Activated CD4-positive, alpha-beta T cell treated with anti-CD3 and anti-CD28 coated beads for 36 hours (primary cell): ENCODE results near the gene ZC3H18. TPM values are rescaled to one million over a fixed set of nuclear protein-coding genes. Genes with fewer than 3 reads are reported as not detected.

Experiments
- ATAC-seq: fragments of 200-7000 bp; cut with Tn5 transposase; one replicate; pipeline ENCODE4 v1.10.0; 2021; ENCODE audit warnings: mild to moderate bottlenecking, moderate library complexity
- CTCF ChIA-PET: fragments of 350-600 bp; sonication (Branson Sonifier 250); formaldehyde crosslinking; loops from one replicate; lab custom pipeline; 2021; ENCODE audit warnings: antibody characterized with exemption; lab: Charles Lee
- POLR2A ChIA-PET: fragments of 350-600 bp; sonication (Branson Sonifier 250); formaldehyde crosslinking; loops from one replicate; lab custom pipeline; 2021; ENCODE audit warnings: antibody characterized with exemption, inconsistent platforms; lab: Charles Lee
- DNase-seq: peaks from one replicate; pipeline ENCODE4 v3.0.0-alpha.2; 2020
- H3K27ac Mint-ChIP-seq: one replicate; pipeline ENCODE4 v1.8.0; 2021; ENCODE audit warnings: mixed read lengths
- H3K27me3 Mint-ChIP-seq: one replicate; pipeline ENCODE4 v1.8.0; 2021; ENCODE audit warnings: mixed read lengths
- H3K36me3 Mint-ChIP-seq: one replicate; pipeline ENCODE4 v1.8.0; 2021; ENCODE audit warnings: low read depth, mixed read lengths
- H3K4me1 Mint-ChIP-seq: one replicate; pipeline ENCODE4 v1.8.0; 2021; ENCODE audit warnings: mixed read lengths
- H3K4me3 Mint-ChIP-seq: one replicate; pipeline ENCODE4 v1.8.0; 2021; ENCODE audit warnings: mild to moderate bottlenecking, moderate library complexity, mixed read lengths
- H3K9me3 Mint-ChIP-seq: one replicate; pipeline ENCODE4 v1.8.0; 2021; ENCODE audit warnings: low read depth, mixed read lengths
- intact Hi-C, 2 experiments: fragments of 100-400 bp; cut with DNase I in 1 of 2; cut with micrococcal nuclease in 1 of 2; formaldehyde crosslinking; loops; one replicate each; pipeline versions ENCODE4 v1.14.2 to v1.15.1; 2022 to 2024; cut with DNase I, micrococcal nuclease
- total RNA-seq, 2 experiments: library from RNA; stranded (reverse); gene quantifications; one replicate each; pipeline ENCODE4 v1.2.3, GENCODE V29; 2021

The ZC3H18 gene
- total RNA-seq, 2 experiments from 2014 or later: 70.0 to 76.4 TPM

GRCh38 chr16:88585927-88586581, 15.9 kb downstream of the ZC3H18 start:
- Mint-ChIP-seq H3K4me3 (no peak overlapping the region), H3K4me1 (peaks cover 46% of the 10 kb centered on the region), H3K27ac (peak overlapping the region; percentile 45), H3K27me3 (no peaks in the 10 kb centered on the region), H3K9me3 (no peaks in the 10 kb centered on the region), H3K36me3 (peaks cover 52% of the 10 kb centered on the region)
- intact Hi-C loops: no loop called here
- ChIA-PET POLR2A (no interaction called here), CTCF (interaction anchor here (1.0 to 1.2 kb wide), 2 partner anchors 25 to 99 kb away, joined by 3 read pairs; no protein-coding TSS in a partner anchor)
- ATAC-seq: no peak
- no peak for DNase-seq

DNA sequence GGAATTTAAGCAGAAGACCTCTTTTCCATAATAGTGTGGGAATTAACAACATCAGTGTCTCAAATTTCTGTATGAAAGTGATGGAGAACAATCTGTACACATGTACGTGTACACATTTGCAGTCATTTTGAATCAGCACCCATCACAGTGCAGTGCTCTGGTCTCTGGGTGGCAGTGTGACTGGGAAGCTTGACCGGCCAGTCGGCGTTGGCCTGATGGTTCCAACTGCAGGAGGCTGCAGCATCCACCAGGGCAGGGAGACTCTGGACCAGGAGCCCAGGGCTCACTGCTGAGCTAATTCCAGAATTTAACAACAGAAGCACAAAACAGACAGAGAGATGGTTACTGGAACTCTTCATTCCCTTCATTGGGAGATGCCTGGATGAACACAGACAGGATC, 17.9 kb downstream of the ZC3H18 start:
- ATAC-seq (no peak), DNase-seq (no peak)
- peak overlapping the region; percentile 82 for H3K27ac Mint-ChIP-seq
- no peaks in the 10 kb centered on the region for H3K27me3 Mint-ChIP-seq
- H3K9me3 Mint-ChIP-seq: no peaks in the 10 kb centered on the region
- intact Hi-C loops: no loop called here
- H3K36me3 Mint-ChIP-seq: peaks cover 55% of the 10 kb centered on the region
- ChIA-PET POLR2A (no interaction called here), CTCF (interaction anchor here (0.7 kb wide), 1 partner anchor 753 kb away, joined by 3 read pairs; no protein-coding TSS in a partner anchor)
- no peak overlapping the region for H3K4me3 Mint-ChIP-seq
- H3K4me1 Mint-ChIP-seq: peaks cover 54% of the 10 kb centered on the region

- DNase-seq (no peak), ATAC-seq (peak; percentile 50)
- CTCF ChIA-PET: no interaction called here
- Mint-ChIP-seq H3K27ac (peak overlapping the region; percentile 82), H3K9me3 (no peaks in the 10 kb centered on the region), H3K4me3 (no peak overlapping the region), H3K27me3 (no peaks in the 10 kb centered on the region), H3K4me1 (peaks cover 51% of the 10 kb centered on the region), H3K36me3 (peaks cover 57% of the 10 kb centered on the region)
- intact Hi-C loops: no loop called here
- POLR2A ChIA-PET: no interaction called here
These were observed 18.6 kb downstream of the ZC3H18 start for GRCh38 chr16:88588754-88589153.

DNA sequence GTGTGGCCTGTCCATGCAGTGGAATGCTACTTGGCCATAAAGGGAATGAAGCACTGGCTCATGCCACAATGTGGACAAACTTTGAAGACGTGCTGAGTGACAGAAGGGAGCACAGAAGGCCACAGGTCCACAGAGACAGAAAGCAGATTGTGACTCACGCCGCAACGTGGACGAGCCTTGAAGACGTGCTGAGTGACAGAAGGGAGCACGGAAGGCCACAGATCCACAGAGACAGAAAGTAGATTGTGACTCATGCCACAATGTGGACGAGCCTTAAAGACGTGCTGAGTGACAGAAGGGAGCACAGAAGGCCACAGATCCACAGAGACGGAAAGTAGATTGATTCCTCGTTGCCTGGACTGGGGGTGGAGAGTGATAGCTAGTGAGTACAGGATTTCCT, 19.2 kb downstream of the ZC3H18 start:
- DNase-seq: peak; percentile 53
- Mint-ChIP-seq H3K4me3 (no peak overlapping the region), H3K36me3 (peaks cover 57% of the 10 kb centered on the region), H3K9me3 (no peaks in the 10 kb centered on the region), H3K4me1 (peaks cover 50% of the 10 kb centered on the region), H3K27me3 (no peaks in the 10 kb centered on the region), H3K27ac (peak overlapping the region; percentile 82)
- ATAC-seq: peak; percentile 47
- ChIA-PET POLR2A (interaction anchor here (0.7 to 0.8 kb wide), 2 partner anchors 9 to 590 kb away, joined by 3 to 6 read pairs; no protein-coding TSS in a partner anchor), CTCF (no interaction called here)
- intact Hi-C loops: no loop called here

DNA sequence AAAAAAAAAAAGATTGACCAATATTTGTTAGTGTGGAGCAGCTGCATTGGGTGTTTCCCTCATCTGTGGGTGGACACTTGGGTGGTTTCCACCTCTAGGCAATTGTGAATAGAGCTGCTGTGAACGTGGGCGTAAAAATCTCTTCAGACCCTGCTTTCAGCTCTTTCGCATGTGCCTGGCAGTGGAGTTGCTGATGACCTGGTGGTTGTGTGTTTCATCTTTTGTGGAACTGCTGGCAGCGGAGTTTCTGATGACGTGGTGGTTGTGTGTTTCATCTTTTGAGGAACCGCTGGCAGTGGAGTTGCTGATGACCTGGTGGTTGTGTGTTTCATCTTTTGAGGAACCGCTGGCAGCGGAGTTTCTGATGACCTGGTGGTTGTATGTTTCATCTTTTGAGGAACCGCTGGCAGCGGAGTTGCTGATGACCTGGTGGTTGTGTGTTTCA, 21.4 kb downstream of the ZC3H18 start:
- ATAC-seq: peak; percentile 78
- peaks cover 48% of the 10 kb centered on the region for H3K4me1 Mint-ChIP-seq
- H3K27ac Mint-ChIP-seq: peak overlapping the region; percentile 77
- POLR2A ChIA-PET: interaction anchor here (0.6 to 1.0 kb wide), 3 partner anchors 17 to 287 kb away, joined by 5 to 8 read pairs (median 7); no protein-coding TSS in a partner anchor
- DNase-seq: peak; percentile 61
- CTCF ChIA-PET: no interaction called here
- peaks cover 56% of the 10 kb centered on the region for H3K36me3 Mint-ChIP-seq
- no peaks in the 10 kb centered on the region for H3K27me3 Mint-ChIP-seq
- intact Hi-C loops: loop anchor here in 1 of 2 experiments (1.0 kb wide), 1 partner anchor 29 kb away; no protein-coding TSS in a partner anchor
- no peaks in the 10 kb centered on the region for H3K9me3 Mint-ChIP-seq
- no peak overlapping the region for H3K4me3 Mint-ChIP-seq

- CTCF ChIA-PET: no interaction called here
These were observed 22.9 kb downstream of the ZC3H18 start for GRCh38 chr16:88593061-88593460.

DNA sequence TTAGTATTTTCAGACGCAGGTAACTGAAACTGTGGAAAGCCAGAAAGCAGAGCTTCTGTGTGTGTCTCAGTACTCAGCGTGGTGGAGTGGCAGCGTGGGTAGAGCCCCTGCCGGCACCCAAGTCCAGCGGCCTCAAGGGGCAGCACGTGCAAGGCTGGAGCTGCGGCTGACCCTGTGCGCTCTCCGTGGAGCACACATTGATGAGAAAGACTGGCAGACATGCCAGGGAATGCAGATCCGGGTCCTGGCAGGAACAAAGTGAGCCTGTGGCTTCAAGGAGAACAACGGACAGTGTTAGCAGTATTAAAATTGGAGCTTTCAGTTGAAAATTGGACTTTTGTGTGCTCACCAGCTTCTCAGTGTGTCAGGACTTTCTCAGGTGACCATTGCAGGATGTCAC, 23.3 kb downstream of the ZC3H18 start:
- H3K9me3 Mint-ChIP-seq: no peaks in the 10 kb centered on the region
- DNase-seq (no peak), ATAC-seq (no peak)
- H3K4me3 Mint-ChIP-seq: no peak overlapping the region
- POLR2A ChIA-PET: no interaction called here
- H3K27me3 Mint-ChIP-seq: no peaks in the 10 kb centered on the region
- intact Hi-C loops: no loop called here
- H3K4me1 Mint-ChIP-seq: peaks cover 40% of the 10 kb centered on the region
- CTCF ChIA-PET: no interaction called here
- H3K36me3 Mint-ChIP-seq: peaks cover 44% of the 10 kb centered on the region
- no peak overlapping the region for H3K27ac Mint-ChIP-seq

More at GRCh38 chr16:88593061-88593460, 22.9 kb downstream of the ZC3H18 start:
- peaks cover 44% of the 10 kb centered on the region for H3K4me1 Mint-ChIP-seq
- DNase-seq (no peak), ATAC-seq (no peak)
- no peak overlapping the region for H3K27ac Mint-ChIP-seq
- H3K36me3 Mint-ChIP-seq: peaks cover 44% of the 10 kb centered on the region
- intact Hi-C loops: no loop called here
- H3K9me3 Mint-ChIP-seq: no peaks in the 10 kb centered on the region
- no peaks in the 10 kb centered on the region for H3K27me3 Mint-ChIP-seq
- POLR2A ChIA-PET: no interaction called here
- H3K4me3 Mint-ChIP-seq: no peak overlapping the region

DNA sequence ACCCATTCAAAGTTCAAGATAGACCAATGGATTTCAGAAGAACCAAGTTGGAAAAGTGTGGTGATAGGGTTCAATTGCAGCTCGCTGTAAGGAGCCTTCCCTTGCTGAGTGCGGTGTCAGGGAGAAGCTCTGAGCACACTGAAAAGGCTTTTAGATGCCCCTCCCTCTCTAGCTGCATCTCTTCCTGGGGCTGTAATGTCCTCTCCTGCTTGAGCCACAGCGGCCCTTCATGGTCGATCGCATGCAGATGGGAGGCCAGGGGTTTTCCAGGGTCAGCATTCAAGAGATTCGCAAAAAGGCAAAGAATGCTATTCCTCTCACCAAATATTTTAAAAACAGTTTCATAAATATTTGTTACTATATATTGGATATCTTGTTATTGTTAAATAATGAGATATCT, 23.7 kb downstream of the ZC3H18 start:
- no peak overlapping the region for H3K4me3 Mint-ChIP-seq
- ATAC-seq: no peak
- H3K9me3 Mint-ChIP-seq: no peaks in the 10 kb centered on the region
- intact Hi-C loops: no loop called here
- peaks cover 37% of the 10 kb centered on the region for H3K4me1 Mint-ChIP-seq
- no peak overlapping the region for H3K27ac Mint-ChIP-seq
- no peak for DNase-seq
- peaks cover 42% of the 10 kb centered on the region for H3K36me3 Mint-ChIP-seq
- H3K27me3 Mint-ChIP-seq: no peaks in the 10 kb centered on the region
- ChIA-PET CTCF (interaction anchor here (0.7 kb wide), 1 partner anchor 121 kb away, joined by 3 read pairs; no protein-coding TSS in a partner anchor), POLR2A (no interaction called here)

DNA sequence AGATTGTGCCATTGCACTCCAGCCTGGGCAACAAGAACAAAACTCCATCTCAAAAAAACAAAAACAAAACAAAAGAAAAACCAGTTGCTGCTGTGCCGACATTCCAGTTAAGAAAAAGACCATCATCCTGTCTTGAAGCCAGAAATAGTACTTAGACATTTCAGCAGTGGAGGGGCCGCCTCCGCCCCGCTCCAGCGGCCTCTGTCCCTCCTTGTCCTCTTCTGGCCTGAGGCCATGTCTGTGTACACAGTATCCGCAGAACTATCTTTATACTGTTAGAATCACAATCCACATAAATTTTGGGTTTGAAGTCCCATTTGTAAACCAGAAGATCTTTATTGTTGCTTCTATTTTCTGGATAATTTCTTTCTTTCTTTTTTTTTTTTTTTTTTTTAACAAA, 24.9 kb downstream of the ZC3H18 start:
- intact Hi-C loops: no loop called here
- H3K4me3 Mint-ChIP-seq: no peak overlapping the region
- peaks cover 42% of the 10 kb centered on the region for H3K36me3 Mint-ChIP-seq
- ChIA-PET POLR2A (no interaction called here), CTCF (interaction anchor here (0.6 kb wide), 1 partner anchor 419 kb away, joined by 3 read pairs; no protein-coding TSS in a partner anchor)
- ATAC-seq (no peak), DNase-seq (no peak)
- no peak overlapping the region for H3K27ac Mint-ChIP-seq
- no peaks in the 10 kb centered on the region for H3K27me3 Mint-ChIP-seq
- H3K4me1 Mint-ChIP-seq: peaks cover 27% of the 10 kb centered on the region
- H3K9me3 Mint-ChIP-seq: no peaks in the 10 kb centered on the region

DNA sequence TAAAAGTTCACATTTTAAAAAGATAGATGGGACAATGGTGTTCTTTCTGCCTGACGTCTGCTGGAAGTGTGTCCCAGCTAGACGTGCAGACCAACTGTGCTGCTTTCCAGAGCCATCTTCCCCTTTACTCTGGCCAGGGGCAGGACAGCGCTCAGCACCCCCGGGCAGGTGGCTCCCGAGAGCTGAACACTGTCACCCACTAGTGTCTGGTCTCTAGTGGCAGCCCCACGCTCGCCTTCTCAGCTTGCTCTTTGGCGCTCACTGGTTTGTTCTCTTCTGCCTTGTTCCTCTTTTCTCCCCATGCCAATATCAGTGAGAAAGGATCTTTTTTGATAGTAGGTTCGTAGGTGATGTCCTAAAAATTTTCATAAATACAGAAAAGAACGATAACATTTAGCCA, 25.7 kb downstream of the ZC3H18 start:
- H3K27me3 Mint-ChIP-seq: no peaks in the 10 kb centered on the region
- ChIA-PET CTCF (interaction anchor here (0.6 to 0.8 kb wide), 4 partner anchors 29 to 567 kb away, joined by 3 to 4 read pairs (median 3); no protein-coding TSS in a partner anchor), POLR2A (no interaction called here)
- peak overlapping the region; percentile 30 for H3K27ac Mint-ChIP-seq
- ATAC-seq (no peak), DNase-seq (no peak)
- no peak overlapping the region for H3K4me3 Mint-ChIP-seq
- H3K4me1 Mint-ChIP-seq: peaks cover 25% of the 10 kb centered on the region
- intact Hi-C loops: no loop called here
- H3K9me3 Mint-ChIP-seq: no peaks in the 10 kb centered on the region
- peaks cover 40% of the 10 kb centered on the region for H3K36me3 Mint-ChIP-seq

DNA sequence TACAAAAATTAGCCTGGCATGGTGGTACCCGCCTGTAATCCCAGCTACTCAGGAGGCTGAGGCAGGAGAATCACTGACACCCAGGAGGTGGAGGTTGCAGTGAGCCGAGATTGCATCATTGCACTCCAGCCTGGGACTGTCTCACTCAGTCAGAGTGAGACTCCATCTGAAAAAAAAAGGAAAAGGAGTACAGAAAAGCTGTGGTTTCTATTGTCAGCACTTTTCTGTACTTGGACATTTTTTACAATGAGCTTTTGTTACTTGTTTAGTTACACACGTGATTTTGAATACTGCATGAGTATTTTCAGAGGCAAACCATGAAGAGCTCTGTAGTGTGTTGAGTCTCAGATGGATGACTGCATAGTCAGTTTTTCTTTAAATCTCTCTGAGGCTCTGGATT, 26.3 kb downstream of the ZC3H18 start:
- ChIA-PET CTCF (interaction anchor here (0.6 to 0.9 kb wide), 4 partner anchors 30 to 567 kb away, joined by 3 to 4 read pairs (median 3); no protein-coding TSS in a partner anchor), POLR2A (no interaction called here)
- DNase-seq (no peak), ATAC-seq (peak; percentile 49)
- H3K27me3 Mint-ChIP-seq: no peaks in the 10 kb centered on the region
- intact Hi-C loops: no loop called here
- peaks cover 22% of the 10 kb centered on the region for H3K4me1 Mint-ChIP-seq
- H3K9me3 Mint-ChIP-seq: no peaks in the 10 kb centered on the region
- peak overlapping the region; percentile 30 for H3K27ac Mint-ChIP-seq
- peaks cover 41% of the 10 kb centered on the region for H3K36me3 Mint-ChIP-seq
- H3K4me3 Mint-ChIP-seq: no peak overlapping the region
